Ecto neural progenitor cell (in vitro differentiated cells): ENCODE results near the gene SLC13A5.
"Not testable (repeated sequence)": the region's sequence is repeated elsewhere in the genome, so short reads cannot be mapped to it uniquely, and the experiment has no call there.

Source experiments
- DNase-seq: peaks from one replicate; pipeline ENCODE4 v3.0.0-alpha.2; 2018; ENCODE audit warnings: low spot score

Gene SLC13A5

GRCh38 chr17:6683730-6684459, 29.3 kb downstream of the SLC13A5 start:
- no peak for DNase-seq

DNA sequence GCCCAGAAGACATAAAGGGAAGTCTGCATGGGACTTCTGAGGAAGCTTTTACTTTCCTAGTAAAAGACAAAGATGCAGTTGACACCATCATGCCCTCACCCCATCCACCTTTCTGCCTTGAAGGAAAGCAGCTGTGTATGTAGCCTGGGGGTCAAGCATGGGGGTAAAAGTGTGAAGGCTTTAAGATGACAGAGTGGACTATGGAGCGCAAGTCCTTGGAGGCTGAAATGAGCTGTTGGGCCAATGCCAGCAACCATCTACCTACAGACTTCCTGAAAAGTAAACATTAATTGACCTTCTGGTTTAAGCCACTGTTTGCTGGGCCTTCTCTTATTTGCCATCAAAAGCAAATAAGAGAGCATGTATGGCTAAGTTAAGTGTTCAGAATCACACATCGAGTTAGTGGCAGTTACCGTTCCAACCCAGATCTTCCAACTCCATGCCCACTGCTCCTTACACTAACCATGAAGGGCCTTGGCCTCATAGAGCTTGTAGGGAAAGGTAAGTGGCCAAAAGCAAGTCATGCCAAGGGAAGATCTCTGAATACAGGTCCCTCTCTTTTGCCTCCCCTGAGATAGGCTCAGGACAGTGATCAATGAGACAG, 30.0 kb downstream of the SLC13A5 start:
- no peak for DNase-seq

DNA sequence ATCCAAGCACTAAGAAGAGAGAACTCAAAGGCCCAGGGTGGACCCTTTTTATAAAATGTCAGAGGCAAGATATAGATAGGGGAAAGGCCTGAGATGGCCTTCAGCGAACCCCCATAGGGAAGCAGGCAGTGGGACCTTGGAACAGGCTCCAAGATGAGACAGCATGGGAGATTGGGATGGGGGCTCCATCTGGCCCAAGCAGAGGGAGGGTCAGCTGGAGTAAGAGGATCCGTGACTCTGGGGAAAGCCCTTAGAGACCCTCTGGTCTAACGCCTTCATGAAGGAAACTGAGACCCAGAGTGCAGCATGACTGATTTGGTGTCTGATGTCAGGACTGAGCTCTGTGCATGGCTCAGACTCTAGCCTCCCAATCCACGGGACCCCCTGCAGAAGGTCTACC, 30.8 kb downstream of the SLC13A5 start:
- no peak for DNase-seq

GRCh38 chr17:6681671-6682070, 31.5 kb downstream of the SLC13A5 start:
- no peak for DNase-seq

DNA sequence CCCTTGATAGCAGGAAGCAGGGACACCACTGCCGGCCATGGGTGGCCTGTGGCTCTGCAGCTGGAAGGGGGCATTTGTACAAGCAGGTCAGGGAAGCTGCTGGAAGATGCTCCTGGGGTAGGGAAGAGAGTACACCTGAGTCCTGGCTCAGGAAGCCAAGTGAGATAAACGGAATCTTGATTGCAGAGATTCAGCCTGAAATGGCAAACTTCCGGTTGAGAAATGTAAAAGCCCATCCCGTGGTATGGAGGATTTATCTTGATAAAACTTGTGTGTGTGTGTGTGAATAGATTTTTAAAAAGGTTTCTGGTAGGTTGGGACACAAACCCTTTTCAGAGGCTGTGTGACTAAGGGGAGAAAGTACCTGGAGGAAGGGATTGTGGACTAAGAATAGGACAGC, 32.0 kb downstream of the SLC13A5 start:
- no peak for DNase-seq

- DNase-seq: no peak
These were observed 33.9 kb downstream of the SLC13A5 start for GRCh38 chr17:6679241-6679640.

- DNase-seq: no peak
These were observed 35.2 kb downstream of the SLC13A5 start for GRCh38 chr17:6677946-6678345.

DNA sequence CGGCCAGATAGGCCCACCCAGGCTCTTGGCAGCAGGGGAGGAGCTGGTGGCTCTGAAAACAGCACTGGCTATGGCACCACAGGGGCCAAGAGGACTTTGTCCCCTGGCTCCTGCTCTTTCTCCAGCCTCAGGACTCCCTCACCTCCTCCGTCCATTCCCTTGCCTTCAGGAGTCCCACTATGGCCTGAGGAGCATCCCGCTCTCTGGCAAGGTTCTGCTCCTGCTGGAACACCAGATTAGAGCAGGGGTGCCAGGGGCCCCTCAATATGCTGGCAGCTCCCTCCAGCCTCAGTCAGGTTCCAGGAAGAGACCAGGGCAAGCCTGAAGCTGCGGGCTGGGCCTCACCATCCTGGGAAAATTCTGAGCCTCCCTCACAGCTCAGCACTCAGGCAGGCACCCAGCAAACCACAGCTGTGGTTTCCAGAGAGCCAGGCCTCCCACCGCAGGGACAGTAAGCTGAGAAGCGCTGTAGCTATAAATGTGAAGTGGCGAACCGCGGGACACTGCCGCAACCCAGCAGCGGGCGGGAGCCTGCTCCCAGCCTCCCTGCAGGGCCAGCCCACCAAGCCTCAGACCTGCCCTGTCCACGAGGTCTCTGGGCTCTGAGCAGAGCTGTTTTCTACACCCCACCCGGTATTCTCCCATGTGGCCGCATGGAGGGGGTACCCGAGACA, 35.9 kb downstream of the SLC13A5 start:
- DNase-seq: peak; percentile 46

DNA sequence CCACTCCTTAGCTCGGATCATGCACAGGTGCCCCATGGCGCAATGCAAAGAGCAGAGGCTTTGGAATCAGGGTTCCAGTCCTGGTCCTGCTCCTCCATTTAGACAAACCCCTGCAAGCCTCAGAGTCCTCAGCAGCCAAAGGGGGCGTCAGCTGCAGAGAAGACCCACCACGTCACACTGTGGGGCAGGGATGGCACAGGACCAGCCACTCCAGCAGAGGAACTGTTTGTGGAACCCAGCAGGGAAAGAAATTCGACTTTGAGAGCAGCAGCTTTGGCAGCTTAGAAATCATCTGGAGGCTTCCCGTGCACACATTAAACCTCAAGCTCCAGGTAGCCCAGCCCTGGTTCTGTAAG, 36.4 kb downstream of the SLC13A5 start:
- DNase-seq: peak; percentile 42

DNA sequence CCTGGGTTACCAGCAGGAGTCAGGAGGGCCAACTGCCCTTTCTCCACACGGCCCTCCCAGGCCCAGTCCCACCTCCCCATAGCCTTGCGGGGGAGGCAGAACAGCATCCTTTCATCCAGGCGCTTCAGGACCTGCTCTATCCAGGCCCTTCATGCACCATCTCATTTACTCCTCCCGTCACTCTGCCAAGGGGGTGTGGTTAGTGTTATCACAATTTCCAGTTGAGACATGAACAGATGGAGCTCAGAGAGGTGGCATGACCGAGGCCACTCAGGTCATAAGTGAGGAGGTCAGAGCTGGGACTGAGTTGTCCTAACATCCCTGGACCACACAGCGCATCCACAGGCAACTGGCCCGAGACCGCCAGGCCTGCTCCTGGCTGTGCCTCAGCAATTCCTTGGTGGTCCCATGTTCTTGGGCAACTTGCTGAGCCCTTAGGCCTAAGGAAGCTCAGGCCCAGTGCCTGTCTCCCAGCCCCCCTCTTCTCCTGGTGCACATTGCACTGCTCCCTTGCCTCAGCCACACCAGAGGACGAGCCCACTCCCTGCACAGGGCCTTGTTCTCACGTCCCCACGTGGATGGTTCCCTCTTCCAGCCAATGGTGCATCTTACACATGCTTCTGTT, 37.9 kb downstream of the SLC13A5 start:
- DNase-seq: no peak

- no peak for DNase-seq
These were observed 38.6 kb downstream of the SLC13A5 start for GRCh38 chr17:6674586-6674985.

- no peak for DNase-seq
These were observed 41.7 kb downstream of the SLC13A5 start for GRCh38 chr17:6671431-6671830.

GRCh38 chr17:6670999-6671398, 42.2 kb downstream of the SLC13A5 start:
- no peak for DNase-seq

GRCh38 chr17:6670571-6670970, 42.6 kb downstream of the SLC13A5 start:
- DNase-seq: no peak

DNA sequence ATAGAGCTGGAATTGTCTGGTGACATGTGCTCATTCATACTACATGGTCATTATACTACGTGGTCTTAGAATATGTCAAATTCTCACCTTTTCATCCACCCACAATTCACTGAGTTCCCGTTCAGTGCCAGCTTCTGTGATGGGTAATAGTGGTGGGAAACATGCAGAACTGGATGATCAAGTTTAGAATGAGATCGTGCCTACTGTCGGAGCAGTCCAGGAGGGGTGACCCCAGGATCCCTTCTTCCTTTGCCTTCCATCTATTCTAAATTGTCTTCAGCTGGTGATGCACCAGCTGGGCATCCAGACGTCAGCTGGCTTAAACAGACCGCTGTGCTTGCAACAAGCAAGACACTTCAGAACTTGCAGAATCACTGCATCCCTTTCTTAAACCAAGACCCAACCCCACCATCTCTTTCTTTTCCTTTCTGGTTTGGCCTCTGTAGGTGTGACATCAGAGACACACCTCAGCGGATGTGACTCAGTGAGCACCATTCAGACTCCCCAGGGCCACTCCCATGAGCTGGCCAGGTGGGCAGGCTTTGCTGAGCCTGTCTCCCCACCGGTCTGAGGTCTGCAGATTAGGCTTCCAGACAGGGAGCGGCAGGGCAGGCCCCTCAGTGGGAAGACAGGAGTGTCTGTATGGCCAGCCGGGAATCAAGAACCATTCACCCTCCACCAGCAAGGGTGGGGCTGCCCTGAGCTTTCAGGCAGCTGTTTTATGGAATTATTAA, 43.5 kb downstream of the SLC13A5 start:
- DNase-seq: no peak

DNA sequence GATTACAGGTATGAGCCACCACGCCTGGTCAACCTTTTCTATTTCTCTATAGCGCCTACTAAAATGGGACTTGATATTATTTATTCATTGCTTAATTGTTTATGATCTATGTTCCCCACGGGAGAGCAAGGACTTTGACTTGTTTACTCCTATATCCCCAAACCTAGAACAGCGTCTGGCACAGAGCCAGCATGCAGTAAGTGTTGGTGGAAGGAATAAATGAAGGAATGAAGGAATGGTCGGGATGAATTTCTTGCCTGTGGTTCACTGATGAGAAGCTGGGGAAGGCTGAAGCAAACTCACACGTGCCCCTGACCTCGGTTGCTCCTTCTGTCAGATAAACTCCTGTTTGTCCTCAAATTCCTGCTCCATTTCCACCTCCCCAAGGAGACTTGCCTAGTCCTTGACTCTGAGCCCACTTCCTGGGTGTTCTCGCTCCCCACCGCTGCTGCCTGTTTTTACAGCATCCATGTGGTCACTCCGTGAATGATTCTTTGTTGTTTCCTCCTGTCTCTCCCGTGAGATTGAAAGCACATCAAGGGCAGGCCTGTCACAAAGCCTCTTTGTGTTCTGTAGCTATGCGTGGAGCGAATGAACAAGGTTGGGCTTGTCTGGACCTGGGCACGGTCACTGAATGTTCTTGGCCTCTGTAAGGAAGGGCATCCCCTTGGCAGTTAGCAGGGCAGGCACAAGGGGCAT, 44.3 kb downstream of the SLC13A5 start:
- no peak for DNase-seq

- DNase-seq: no peak
These were observed 45.0 kb downstream of the SLC13A5 start for GRCh38 chr17:6668219-6668618.

DNA sequence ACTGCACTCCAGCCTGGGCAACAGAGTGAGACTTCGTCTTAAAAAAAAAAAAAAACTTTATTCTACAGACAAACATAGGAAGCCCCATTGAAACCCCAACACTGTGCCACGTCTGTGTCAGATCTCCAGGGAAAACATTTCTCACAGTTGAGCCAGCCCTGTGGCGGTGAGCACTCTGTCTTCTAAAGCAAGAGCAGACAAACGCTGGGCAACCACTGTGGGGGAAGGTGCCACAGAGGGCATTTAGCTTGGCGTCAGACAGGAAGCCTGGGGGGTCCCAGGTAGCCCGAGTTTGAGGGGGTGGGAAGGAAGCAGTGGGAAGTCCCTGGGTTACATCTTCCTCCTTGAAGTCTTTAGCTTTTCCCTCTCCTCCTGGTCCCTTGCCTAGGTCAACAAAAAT, 45.7 kb downstream of the SLC13A5 start:
- DNase-seq: no peak

DNA sequence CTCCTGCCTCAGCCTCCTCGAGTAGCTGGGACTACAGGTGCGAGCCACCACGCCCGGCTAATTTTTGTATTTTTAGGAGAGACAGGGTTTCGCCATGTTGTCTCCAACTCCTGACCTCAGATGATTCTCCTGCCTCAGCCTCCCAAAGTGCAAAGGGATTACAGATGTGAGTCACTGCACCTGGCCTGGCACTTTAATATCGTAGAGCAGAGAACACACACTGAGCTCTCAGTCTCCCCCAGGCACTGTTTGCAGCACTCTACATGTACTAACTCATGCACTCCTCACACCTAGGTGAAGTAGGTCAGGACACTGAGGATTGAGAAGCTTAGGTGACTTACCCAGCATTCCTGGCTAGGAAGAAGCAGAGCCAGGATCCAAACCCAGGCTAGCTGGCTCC, 46.6 kb downstream of the SLC13A5 start:
- DNase-seq: no peak

DNA sequence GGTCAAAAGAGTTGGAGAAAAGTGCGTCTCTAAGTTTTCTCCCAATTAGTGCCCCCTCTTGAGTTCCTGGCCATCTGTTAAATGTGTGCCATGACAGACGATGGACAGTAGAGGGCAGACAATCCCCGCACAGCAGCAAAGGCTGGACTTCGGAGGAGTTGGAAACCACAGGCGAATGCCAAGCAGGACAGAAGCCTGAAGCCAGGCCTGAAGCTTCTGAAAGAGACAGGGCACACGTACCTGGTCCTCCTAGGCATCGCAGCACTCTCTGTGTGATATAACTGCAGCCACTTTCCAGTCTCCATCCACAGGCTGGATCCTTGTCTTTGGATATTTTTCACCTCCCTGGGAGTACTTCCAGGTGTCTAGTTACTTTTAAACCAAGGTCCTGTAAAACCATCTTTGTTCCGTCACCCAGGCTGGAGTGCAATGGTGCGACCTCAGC, 47.1 kb downstream of the SLC13A5 start:
- peak; percentile 88 for DNase-seq

DNA sequence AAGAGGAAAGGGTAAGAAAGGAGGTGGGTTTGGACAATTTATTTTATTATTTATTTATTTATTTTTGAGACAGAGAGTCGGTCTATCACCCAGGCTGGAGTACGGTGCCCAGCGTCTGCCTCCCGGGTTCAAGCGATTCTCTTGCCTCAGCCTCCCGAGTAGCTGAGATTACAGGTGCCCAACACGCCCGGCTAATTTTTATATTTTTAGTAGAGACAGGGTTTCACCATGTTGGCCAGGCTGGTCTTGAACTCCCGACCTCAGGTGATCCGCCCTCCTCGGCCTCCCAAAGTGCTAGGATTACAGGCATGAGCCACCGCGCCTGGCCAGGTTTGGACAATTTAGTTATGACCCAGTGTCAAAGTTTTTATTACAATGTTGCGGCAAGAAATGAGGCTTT, 50.0 kb downstream of the SLC13A5 start:
- DNase-seq: not testable (repeated sequence)

DNA sequence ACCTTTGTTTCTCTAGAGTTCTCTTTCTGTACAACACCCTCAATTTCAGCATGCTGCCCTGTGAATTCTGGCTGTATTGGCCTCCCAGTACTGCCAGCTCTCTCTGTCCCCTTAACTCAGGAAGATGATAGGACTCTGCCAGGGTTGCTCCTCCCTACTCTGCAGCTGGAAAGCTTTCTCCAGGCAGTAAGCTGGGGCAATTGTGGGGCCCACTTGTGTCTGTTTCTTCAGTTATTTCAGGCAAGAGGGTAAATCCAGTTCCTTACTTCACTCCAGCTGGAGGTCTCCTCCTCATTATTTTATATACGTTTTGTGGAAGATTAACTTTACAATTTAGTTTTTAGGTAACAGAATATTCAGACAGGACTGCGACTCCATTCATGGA, 51.7 kb downstream of the SLC13A5 start:
- DNase-seq: no peak
